ENCODE data around the gene AANAT. TPM values are rescaled to one million over a fixed set of nuclear protein-coding genes. Genes with fewer than 3 reads are reported as not detected.
A peak's percentile ranks its signal among the peaks of the same experiment; 100 is the strongest.

Gene AANAT
- total RNA-seq, 1 donor = not detected

DNA sequence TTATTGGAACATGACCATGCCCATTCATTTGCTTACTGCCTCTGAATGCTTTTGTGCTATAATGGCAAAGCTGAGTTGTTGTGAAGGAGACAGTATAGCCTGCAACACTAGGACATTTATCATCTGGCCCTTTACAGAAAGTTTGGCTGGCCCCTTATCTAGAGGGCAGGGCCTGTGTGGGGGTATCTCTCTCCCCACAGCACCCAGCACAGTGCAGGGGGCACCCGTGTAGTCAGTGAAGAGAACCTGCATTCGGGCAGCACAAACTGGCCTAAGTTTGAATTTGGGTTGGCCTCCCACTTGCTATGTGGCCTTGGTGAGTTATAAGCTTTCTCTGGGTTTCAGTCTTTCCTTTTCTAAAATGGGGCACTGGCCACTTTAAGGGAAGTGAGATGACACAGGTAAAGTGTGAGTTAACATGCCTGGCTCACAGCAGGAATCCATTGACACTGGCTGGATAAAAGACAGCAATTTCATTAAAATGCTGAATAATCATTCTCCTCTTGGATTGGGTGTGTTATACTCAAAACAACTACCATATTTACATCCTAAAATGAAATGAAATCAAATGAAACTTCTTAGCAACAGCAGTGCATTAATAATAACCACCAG is 26.5 kb upstream of the AANAT start:
- TF ChIP-seq, protein P1, sequence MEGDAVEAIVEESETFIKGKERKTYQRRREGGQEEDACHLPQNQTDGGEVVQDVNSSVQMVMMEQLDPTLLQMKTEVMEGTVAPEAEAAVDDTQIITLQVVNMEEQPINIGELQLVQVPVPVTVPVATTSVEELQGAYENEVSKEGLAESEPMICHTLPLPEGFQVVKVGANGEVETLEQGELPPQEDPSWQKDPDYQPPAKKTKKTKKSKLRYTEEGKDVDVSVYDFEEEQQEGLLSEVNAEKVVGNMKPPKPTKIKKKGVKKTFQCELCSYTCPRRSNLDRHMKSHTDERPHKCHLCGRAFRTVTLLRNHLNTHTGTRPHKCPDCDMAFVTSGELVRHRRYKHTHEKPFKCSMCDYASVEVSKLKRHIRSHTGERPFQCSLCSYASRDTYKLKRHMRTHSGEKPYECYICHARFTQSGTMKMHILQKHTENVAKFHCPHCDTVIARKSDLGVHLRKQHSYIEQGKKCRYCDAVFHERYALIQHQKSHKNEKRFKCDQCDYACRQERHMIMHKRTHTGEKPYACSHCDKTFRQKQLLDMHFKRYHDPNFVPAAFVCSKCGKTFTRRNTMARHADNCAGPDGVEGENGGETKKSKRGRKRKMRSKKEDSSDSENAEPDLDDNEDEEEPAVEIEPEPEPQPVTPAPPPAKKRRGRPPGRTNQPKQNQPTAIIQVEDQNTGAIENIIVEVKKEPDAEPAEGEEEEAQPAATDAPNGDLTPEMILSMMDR (IDR thresholded peaks at IDR 0.05; ENCODE audit: insufficient read depth, low read length) = no peak
- no peak overlapping the region for H3K4me3 ChIP-seq (ENCODE audit: low read depth, low read length)
- no peak for DNase-seq (ENCODE audit: low read depth)

DNA sequence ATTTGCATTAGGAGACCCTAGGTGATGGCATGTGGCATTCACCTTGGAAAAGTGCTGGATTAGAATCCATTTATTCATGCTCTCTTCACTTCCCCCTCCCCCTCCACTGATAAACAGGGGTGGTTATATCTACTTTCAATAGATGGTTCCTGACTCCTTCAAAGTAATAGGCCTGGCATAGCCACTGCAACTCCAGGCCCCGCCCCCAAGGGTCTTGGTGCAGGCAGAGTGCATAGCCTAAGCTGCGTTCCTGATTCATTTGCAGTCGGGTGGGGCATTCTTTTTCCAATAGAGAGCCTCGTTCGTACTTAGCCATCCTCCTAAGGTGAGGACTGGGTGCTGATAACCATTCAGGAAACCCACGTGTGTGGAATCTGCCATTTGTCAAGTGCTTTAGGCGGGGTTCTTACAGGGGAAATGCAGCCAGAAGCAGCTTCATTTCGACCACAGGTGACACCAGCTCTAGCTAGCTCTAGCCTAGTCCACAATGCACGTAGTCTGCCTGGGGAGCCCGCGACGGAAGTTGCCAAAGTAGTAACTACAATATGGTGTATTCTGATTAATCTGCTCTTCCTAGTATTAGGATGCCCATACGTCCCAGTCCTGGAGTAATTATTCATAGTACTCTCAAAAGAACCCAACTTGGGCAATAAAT is 25.6 kb upstream of the AANAT start:
- TF ChIP-seq, protein P1 (IDR thresholded peaks at IDR 0.05; ENCODE audit: insufficient read depth, low read length) = no peak
- H3K4me3 ChIP-seq (ENCODE audit: low read depth, low read length) = no peak overlapping the region
- DNase-seq (ENCODE audit: low read depth) = no peak

DNA sequence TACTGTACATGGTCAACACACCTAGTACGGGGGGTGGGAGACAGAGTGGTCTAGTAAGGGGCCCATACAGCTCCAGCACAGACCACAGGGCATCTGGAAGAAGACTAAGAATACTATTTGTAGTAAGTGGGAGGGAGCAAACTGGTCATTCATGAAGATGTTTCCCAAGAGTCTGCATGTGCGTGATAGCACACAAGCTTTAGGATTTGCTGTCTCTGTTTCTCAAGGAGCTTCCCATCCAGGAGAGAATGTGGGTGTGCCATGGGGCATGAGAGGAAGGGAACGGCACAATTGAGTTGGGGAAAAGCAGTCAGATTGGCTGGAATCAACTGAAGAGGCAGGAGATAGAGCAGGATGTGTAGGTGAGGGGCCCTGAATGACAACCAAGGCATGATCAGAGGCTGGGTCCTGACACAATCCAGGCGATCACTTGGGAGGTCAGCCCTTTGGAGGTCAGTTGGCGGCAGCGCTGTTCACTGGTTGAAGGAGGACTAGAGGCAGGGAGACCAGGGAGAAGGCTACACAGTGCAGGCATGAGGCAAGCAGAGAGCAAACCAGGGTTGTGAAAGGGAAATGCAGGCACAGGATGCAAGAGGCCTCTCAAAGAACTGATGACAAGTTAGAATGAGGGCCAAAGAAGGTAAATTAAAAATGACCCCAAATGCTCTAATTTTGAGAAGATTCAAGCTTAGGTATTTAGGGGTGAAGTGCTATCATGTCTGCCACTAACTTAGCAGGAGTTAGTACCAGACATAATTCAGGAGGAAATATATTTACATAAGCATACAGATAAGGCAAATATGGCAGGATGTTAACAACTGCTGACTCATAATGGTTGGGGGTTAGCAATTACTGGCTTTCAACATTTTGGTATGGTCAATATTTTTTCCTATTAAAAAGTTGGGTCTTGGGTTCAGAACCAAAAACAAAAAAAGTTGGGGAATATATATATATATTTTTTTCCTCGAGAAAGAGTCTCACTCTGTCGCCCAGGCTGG is 24.8 kb upstream of the AANAT start:
- DNase-seq (ENCODE audit: low read depth) = peak; percentile 46
- no peak overlapping the region for H3K4me3 ChIP-seq (ENCODE audit: low read depth, low read length)
- TF ChIP-seq, protein P1 (IDR thresholded peaks at IDR 0.05; ENCODE audit: insufficient read depth, low read length) = no peak

DNA sequence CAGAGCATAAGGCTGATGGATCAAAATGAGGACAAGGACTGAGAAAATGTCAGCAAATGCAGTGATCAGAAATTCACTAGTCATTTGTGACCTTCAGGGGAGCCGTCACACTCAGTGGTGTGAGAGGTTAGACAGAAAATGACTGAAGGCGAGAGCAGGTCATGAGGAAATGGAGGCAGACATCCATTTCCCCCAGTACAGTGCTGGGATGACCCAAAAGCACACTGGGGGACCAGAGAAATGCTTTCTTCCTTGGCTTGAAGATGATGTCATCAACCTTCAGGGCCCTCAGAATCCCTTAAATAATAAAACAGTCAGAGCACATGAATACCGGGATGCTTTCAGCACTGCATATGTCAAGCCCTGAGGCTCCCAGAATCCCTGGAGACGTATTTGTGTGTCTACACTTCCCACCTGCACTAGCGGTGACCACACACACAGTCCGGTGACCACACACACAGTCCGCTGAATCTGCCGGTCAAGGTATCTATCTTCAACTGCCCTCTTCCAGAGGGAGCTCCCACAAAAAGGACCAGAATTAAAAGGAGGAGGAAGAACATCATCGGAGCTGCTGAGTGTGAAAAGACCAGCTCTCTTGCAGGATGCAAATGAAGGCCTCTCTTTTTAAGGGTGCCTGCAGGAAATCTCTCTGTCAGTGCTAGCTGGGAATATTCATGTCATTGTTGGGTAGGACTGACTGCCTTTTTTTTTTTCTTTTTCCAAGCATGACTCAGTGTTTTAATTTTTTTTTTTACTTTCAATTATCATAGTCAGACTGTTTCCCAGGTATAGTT is 22.7 kb upstream of the AANAT start:
- DNase-seq (ENCODE audit: low read depth) = peak; percentile 33
- H3K4me3 ChIP-seq (ENCODE audit: low read depth, low read length) = no peak overlapping the region
- TF ChIP-seq, protein P1 (IDR thresholded peaks at IDR 0.05; ENCODE audit: insufficient read depth, low read length) = no peak

DNA sequence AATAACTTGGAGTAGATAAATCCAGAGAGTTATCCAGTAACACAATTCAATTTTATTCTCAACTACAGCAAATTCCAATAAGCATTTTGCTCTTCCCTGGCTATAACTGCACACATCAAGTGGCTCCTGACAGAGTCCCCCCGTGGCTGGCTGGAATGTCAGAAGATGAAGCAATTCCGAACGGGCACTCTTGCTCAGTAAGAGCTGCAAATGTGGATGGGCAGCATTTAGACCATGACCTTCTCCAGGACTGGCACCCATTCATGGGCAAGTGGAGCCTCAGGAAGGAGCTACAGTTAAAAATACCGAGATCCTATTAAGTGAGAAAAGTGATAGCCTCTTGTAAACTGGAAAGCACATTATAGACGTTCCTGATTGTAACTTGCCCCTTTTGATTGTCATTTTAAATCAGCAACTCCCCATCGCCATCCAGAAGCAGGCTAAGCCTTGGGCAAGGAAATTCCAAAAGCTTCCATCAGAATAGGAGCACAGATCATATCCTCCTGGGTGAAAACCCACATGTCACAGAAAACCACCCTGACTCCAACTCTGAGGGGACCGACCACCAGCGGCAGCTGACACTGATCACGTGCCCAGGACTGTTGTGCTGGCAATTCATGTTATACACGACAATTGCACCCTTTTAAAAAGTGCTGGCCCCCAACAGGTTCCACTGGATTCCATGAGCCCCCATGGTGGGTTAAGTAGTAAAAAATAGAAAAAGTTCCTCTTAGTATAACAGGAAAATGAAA is 21.5 kb upstream of the AANAT start:
- H3K4me3 ChIP-seq (ENCODE audit: low read depth, low read length) = no peak overlapping the region
- TF ChIP-seq, protein P1 (IDR thresholded peaks at IDR 0.05; ENCODE audit: insufficient read depth, low read length) = no peak
- no peak for DNase-seq (ENCODE audit: low read depth)

Measured in fibroblast of the aortic adventitia (primary cell).